BE2C (cell line): Measurements from ENCODE around the gene FES.

Experiments
- DNase-seq: peaks from one replicate; pipeline ENCODE4 v3.0.0-alpha.2; 2020
- H3K27me3 ChIP-seq: fragments of 250-450 bp; sonication (Bioruptor Pico); 2 replicates; pipeline ENCODE4 v1.5.1; 2020; ENCODE audit warnings: mild to moderate bottlenecking
- H3K36me3 ChIP-seq: fragments of 250-450 bp; sonication (Bioruptor Pico); 2 replicates; pipeline ENCODE4 v1.5.1; 2020; ENCODE audit warnings: mild to moderate bottlenecking
- H3K4me1 ChIP-seq: fragments of 250-450 bp; sonication (Bioruptor Pico); 2 replicates; pipeline ENCODE4 v1.5.1; 2020
- H3K4me3 ChIP-seq: 2 replicates; pipeline ENCODE4 v1.5.1; 2011; ENCODE audit warnings: low read depth, low read length
- H3K9me3 ChIP-seq: fragments of 250-450 bp; sonication (Bioruptor Pico); 2 replicates; pipeline ENCODE4 v1.5.1; 2020
- TF ChIP-seq, protein P1 (sequence below): IDR thresholded peaks from 2 replicates; pipeline ENCODE4 v1.5.1; 2012; ENCODE audit warnings: mild to moderate bottlenecking, low read depth, low read length

Gene FES

DNA sequence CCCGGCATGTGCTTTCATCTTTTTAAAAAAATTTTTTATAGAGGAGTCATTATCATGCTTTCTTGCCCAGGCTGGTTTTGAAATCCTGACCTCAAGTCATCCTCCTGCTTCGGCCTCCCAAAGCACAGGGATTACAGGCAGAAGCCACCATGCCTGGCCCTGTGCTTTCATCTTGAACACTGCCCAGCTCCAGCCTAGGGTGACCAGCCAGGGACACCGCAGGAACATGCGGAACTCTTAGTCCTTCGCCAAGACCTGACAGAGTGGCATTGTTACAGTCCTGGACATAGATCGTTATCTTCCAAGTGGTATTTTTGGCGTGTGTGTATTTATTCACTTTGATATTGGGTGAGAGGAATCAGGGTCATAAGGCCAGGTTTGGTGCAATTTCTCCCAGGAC, 23.9 kb upstream of the FES start:
- Histone ChIP-seq H3K27me3 (no peaks in the 10 kb centered on the region), H3K4me3 (no peak overlapping the region), H3K36me3 (no peaks in the 10 kb centered on the region), H3K9me3 (no peaks in the 10 kb centered on the region), H3K4me1 (no peaks in the 10 kb centered on the region)
- DNase-seq = no peak
- TF ChIP-seq, protein P1, sequence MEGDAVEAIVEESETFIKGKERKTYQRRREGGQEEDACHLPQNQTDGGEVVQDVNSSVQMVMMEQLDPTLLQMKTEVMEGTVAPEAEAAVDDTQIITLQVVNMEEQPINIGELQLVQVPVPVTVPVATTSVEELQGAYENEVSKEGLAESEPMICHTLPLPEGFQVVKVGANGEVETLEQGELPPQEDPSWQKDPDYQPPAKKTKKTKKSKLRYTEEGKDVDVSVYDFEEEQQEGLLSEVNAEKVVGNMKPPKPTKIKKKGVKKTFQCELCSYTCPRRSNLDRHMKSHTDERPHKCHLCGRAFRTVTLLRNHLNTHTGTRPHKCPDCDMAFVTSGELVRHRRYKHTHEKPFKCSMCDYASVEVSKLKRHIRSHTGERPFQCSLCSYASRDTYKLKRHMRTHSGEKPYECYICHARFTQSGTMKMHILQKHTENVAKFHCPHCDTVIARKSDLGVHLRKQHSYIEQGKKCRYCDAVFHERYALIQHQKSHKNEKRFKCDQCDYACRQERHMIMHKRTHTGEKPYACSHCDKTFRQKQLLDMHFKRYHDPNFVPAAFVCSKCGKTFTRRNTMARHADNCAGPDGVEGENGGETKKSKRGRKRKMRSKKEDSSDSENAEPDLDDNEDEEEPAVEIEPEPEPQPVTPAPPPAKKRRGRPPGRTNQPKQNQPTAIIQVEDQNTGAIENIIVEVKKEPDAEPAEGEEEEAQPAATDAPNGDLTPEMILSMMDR = no peak

DNA sequence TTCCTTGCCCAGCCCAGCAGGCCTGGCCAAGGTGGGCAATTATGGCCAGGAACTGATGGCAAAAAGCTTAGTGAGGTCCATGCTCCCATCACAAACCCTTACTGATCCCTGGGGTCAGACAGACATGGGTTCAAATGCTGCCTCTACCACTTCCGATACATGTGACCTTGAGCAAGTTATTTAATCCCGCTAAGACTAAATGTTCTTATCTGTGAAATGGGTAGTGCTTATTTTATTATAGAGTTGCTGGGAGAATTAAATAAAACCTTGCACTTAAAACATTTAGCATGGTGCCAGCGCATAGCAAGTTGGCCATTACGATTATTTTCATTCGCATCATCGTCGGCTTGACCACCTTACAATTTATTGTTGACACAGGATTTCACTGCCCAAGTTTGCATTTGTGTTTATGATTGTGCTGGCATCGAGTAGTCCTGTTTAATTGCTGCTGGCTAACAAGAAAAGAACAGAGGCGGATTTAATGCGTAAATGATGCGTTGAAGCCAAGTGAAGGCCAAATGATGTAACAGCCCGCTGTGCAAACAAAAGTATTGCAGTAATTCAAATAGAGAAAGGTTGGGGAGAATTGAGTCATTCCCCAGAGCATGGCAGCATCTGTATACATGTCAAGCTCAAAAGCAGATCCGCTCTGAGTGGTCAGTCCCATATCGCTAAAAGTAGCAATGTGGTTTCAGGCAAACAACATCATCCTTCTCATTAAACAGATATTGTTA, 23.2 kb upstream of the FES start:
- Histone ChIP-seq H3K36me3 (no peaks in the 10 kb centered on the region), H3K9me3 (no peaks in the 10 kb centered on the region), H3K4me3 (no peak overlapping the region), H3K27me3 (no peaks in the 10 kb centered on the region), H3K4me1 (no peaks in the 10 kb centered on the region)
- no peak for DNase-seq
- TF ChIP-seq, protein P1 = no peak

DNA sequence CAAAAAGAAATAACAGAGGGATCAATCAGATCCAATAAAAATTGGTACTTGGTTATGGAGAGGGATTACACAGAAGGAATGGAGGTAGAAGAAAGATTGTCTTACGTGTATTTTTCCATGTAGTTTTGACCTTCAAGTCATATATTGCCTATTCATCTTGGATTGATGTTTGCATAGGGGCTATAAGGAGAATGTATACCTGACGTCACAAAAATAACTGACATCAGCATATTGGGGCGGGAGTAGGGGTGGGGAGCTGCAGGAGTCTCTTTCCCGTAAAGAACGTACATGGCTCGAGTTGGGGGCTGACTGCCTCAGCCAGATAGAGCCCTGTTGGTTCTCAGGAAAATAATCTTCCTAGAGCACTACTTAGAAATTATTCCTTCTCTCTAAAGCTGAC, 21.8 kb upstream of the FES start:
- DNase-seq = no peak
- no peaks in the 10 kb centered on the region for H3K36me3 ChIP-seq
- H3K9me3 ChIP-seq = no peaks in the 10 kb centered on the region
- H3K4me3 ChIP-seq = no peak overlapping the region
- H3K27me3 ChIP-seq = no peaks in the 10 kb centered on the region
- no peaks in the 10 kb centered on the region for H3K4me1 ChIP-seq
- TF ChIP-seq, protein P1 = no peak

DNA sequence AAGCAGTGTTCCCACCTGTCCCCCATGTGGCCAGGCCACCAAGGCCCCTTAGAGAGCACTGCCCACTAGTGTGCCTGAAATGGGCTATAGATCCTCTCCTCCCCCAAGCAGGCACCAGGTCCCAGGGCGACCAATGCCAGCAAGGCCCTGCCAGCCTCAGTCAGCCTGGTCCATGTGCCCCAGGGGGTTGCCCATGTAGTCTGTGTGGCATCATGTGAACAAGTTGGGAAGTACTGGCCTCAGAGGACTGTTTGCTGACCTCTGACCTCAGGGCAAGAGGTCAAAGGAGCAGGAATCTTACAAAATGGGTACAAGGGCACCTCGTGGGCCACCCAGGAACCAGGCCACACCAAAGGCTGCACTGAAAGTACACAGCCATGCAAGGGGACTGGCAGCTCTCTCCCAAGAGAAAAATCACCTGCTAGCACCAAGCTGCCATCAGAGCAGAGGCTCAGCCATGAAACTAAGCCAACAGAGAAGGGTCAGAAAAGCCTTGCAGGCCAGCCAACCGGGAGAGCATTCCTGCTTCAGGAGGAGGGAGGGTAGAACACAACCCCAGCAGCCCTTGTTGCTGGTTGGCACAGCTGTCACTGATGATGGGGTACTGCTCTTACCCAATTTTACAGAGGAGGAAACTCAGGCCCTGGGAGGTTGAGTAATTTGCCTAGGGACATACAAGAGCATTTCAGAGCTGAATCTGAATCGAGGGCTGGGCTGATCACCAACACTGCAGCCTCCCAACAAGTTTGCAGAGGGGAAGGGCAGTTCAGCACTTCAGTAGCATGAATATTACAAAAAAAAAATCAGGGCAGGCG, 21.1 kb upstream of the FES start:
- H3K4me1 ChIP-seq = no peaks in the 10 kb centered on the region
- no peaks in the 10 kb centered on the region for H3K27me3 ChIP-seq
- H3K36me3 ChIP-seq = no peaks in the 10 kb centered on the region
- H3K9me3 ChIP-seq = no peaks in the 10 kb centered on the region
- no peak overlapping the region for H3K4me3 ChIP-seq
- TF ChIP-seq, protein P1 = no peak
- DNase-seq = no peak

DNA sequence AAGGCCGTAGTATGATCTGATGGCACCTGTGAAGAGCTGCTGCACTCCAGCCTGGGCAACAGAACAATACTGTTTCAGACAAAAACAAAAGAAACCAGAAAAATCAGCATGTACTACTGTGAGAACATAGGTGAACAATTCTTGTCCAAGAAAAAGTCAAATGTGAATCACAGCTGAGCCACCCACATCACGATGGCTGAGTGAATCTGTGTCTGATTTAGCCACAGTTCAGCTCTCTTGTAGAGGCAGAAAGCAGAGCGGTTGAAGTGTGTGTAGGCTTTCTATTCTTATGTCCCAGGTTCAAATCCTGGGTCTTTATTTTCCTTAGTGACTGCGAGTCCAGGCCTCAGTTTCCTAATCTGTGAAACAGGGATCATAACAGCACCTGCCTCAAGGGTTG, 20.3 kb upstream of the FES start:
- no peak overlapping the region for H3K4me3 ChIP-seq
- no peaks in the 10 kb centered on the region for H3K36me3 ChIP-seq
- H3K4me1 ChIP-seq = no peaks in the 10 kb centered on the region
- no peaks in the 10 kb centered on the region for H3K27me3 ChIP-seq
- no peaks in the 10 kb centered on the region for H3K9me3 ChIP-seq
- no peak for DNase-seq
- TF ChIP-seq, protein P1 = no peak

DNA sequence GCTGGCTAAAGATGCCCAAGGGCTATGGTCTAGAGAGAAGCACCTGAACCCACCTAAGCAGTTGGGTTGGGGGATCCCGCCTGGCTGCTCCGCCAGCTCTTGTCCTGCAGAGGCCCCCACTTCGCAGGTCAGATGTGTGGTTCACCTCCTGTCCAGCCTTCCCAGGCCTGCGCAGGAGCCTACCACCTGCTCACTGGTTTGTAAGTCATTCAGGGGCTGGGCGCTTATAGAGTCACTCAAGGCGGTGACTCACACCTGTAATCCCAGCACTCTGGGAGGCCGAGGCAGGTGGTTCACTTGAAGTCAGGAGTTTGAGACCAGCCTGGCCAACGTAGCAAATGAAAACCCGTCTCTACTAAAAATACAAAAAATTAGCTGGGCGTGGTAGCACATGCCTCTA, 19.8 kb upstream of the FES start:
- H3K9me3 ChIP-seq = no peaks in the 10 kb centered on the region
- no peaks in the 10 kb centered on the region for H3K36me3 ChIP-seq
- H3K27me3 ChIP-seq = no peaks in the 10 kb centered on the region
- H3K4me3 ChIP-seq = no peak overlapping the region
- H3K4me1 ChIP-seq = no peaks in the 10 kb centered on the region
- TF ChIP-seq, protein P1 = no peak
- no peak for DNase-seq
